H1 (cell line): ENCODE measurements around the gene ZNF575. TPM values are rescaled to one million over a fixed set of nuclear protein-coding genes. Genes with fewer than 3 reads are reported as not detected.

ENCODE experiments used
- CTCF ChIA-PET: fragments of 300-600 bp; sonication (Branson Sonifier 250); formaldehyde crosslinking; loops from one replicate; lab custom pipeline; 2021; ENCODE audit not compliant: partially characterized antibody; lab: Charles Lee
- POLR2A ChIA-PET: fragments of 300-600 bp; sonication (Branson Sonifier 250); formaldehyde crosslinking; loops from one replicate; lab custom pipeline; 2021; ENCODE audit warnings: inconsistent platforms; ENCODE audit not compliant: partially characterized antibody; lab: Charles Lee
- DNase-seq, 2 experiments: peaks; one replicate each; pipeline versions ENCODE4 v3.0.0 to v3.0.0-alpha.2; 2010 to 2022; ENCODE audit warnings: low spot score in 2 of 2, low read depth in 1 of 2, mixed read lengths in 1 of 2
- FAIRE-seq: peaks from 2 replicates; lab custom pipeline; 2011; peaks lifted over from hg19 to GRCh38; lab: Jason Lieb, UNC
- H2AFZ ChIP-seq: 2 replicates; pipeline ENCODE4 v1.8.1; 2012; ENCODE audit warnings: low read length, inconsistent platforms
- H2AK5ac ChIP-seq: 2 replicates; pipeline ENCODE4 v1.6.1; 2013; ENCODE audit warnings: low read depth, low read length
- H2BK120ac ChIP-seq: replicated peaks from 2 replicates; pipeline ENCODE3; 2013; ENCODE audit warnings: low read depth, low read length, inconsistent platforms
- H2BK12ac ChIP-seq: 2 replicates; pipeline ENCODE4 v1.6.1; 2013; ENCODE audit warnings: low read depth, low read length
- H2BK15ac ChIP-seq: 2 replicates; pipeline ENCODE4 v1.6.1; 2013; ENCODE audit warnings: low read length
- H2BK20ac ChIP-seq: 2 replicates; pipeline ENCODE4 v1.6.1; 2013; ENCODE audit warnings: low read length
- H2BK5ac ChIP-seq: 2 replicates; pipeline ENCODE4 v1.6.1; 2013; ENCODE audit warnings: low read depth, low read length
- H3K14ac ChIP-seq: 2 replicates; pipeline ENCODE4 v1.6.1; 2013; ENCODE audit warnings: inconsistent platforms; ENCODE audit not compliant: insufficient read length
- H3K18ac ChIP-seq: 2 replicates; pipeline ENCODE4 v1.6.1; 2013; ENCODE audit warnings: low read length; ENCODE audit errors: extremely low read depth
- H3K23ac ChIP-seq: 2 replicates; pipeline ENCODE4 v1.6.1; 2013; ENCODE audit warnings: inconsistent platforms; ENCODE audit not compliant: insufficient read length
- H3K23me2 ChIP-seq: 2 replicates; pipeline ENCODE4 v1.6.1; 2013; ENCODE audit warnings: low read depth, low read length
- H3K27ac ChIP-seq: 2 replicates; pipeline ENCODE4 v1.6.1; 2011; ENCODE audit warnings: low read depth, low read length, inconsistent platforms
- H3K27me3 ChIP-seq, 4 experiments: replicated peaks in 1 of 4; 1 replicate in 1 of 4; 2 replicates in 3 of 4; pipeline versions ENCODE4 v1.6.1 to v1.8.1; 2011 to 2013; ENCODE audit warnings: low read length in 3 of 4, mild to moderate bottlenecking in 3 of 4, inconsistent platforms in 2 of 4, mixed read lengths in 2 of 4, moderate library complexity in 1 of 4; ENCODE audit not compliant: control insufficient read depth in 3 of 4, insufficient read depth in 3 of 4; ENCODE audit errors: extremely low read depth in 1 of 4
- H3K36me3 ChIP-seq, 4 experiments: 2 replicates each; pipeline versions ENCODE4 v1.6.1 to v1.8.1; 2011 to 2013; ENCODE audit warnings: mild to moderate bottlenecking in 4 of 4, low read length in 3 of 4, moderate library complexity in 2 of 4, control low read depth in 1 of 4, inconsistent platforms in 1 of 4; ENCODE audit not compliant: insufficient read depth in 4 of 4, control insufficient read depth in 2 of 4
- H3K4ac ChIP-seq: replicated peaks from 2 replicates; pipeline ENCODE3; 2013; ENCODE audit warnings: low read length, low read depth, mixed read lengths, inconsistent platforms; ENCODE audit not compliant: insufficient read length
- H3K4me1 ChIP-seq, 4 experiments: replicated peaks in 1 of 4; 1 replicate in 1 of 4; 2 replicates in 3 of 4; pipeline versions ENCODE4 v1.6.1 to v1.8.1; 2011 to 2013; ENCODE audit warnings: low read length in 3 of 4, inconsistent platforms in 2 of 4, mixed read lengths in 1 of 4; ENCODE audit not compliant: insufficient read depth in 4 of 4, control insufficient read depth in 3 of 4
- H3K4me2 ChIP-seq, 2 experiments: 2 replicates each; pipeline versions ENCODE4 v1.6.1 to v1.8.1; 2011 to 2013; ENCODE audit warnings: low read depth in 2 of 2, low read length in 2 of 2, control low read depth in 1 of 2, inconsistent platforms in 1 of 2, mild to moderate bottlenecking in 1 of 2; ENCODE audit not compliant: insufficient read depth in 1 of 2
- H3K4me3 ChIP-seq, 4 experiments: fragments of 200-600, 300-600 bp in 1 of 4; sonication (generic), shearing (Covaris generic), sonication (Bioruptor Twin) in 1 of 4; 2 replicates each; pipeline versions ENCODE4 v1.5.1 to v1.8.1; 2011 to 2016; ENCODE audit warnings: low read length in 4 of 4, low read depth in 3 of 4, control low read depth in 2 of 4, inconsistent platforms in 2 of 4, mild to moderate bottlenecking in 2 of 4, mixed read lengths in 1 of 4, moderate library complexity in 1 of 4; ENCODE audit not compliant: insufficient read depth in 2 of 4; ENCODE audit errors: extremely low read depth in 1 of 4
- H3K56ac ChIP-seq: replicated peaks from 2 replicates; pipeline ENCODE3; 2013; ENCODE audit warnings: low read depth, mild to moderate bottlenecking, mixed read lengths, low read length, inconsistent platforms; ENCODE audit not compliant: insufficient read length
- H3K79me1 ChIP-seq: 2 replicates; pipeline ENCODE4 v1.6.1; 2013; ENCODE audit warnings: low read depth, low read length, control low read depth
- H3K79me2 ChIP-seq, 2 experiments: 2 replicates each; pipeline versions ENCODE4 v1.6.1 to v1.8.1; 2012 to 2013; ENCODE audit warnings: low read length in 2 of 2, mild to moderate bottlenecking in 2 of 2, inconsistent platforms in 1 of 2; ENCODE audit not compliant: insufficient read depth in 2 of 2, control insufficient read depth in 1 of 2
- H3K9ac ChIP-seq, 4 experiments: replicated peaks in 1 of 4; 1 replicate in 1 of 4; 2 replicates in 3 of 4; pipeline versions ENCODE4 v1.6.1 to v1.8.1; 2011 to 2013; ENCODE audit warnings: low read depth in 3 of 4, low read length in 3 of 4, control low read depth in 2 of 4, mild to moderate bottlenecking in 2 of 4, moderate library complexity in 2 of 4, inconsistent platforms in 1 of 4; ENCODE audit errors: extremely low read depth in 1 of 4
- H3K9me3 ChIP-seq, 2 experiments: 2 replicates each; pipeline versions ENCODE4 v1.6.1 to v1.8.1; 2012 to 2013; ENCODE audit warnings: mild to moderate bottlenecking in 2 of 2, moderate library complexity in 2 of 2, control low read depth in 1 of 2, inconsistent platforms in 1 of 2, low read depth in 1 of 2, low read length in 1 of 2, mixed read lengths in 1 of 2; ENCODE audit not compliant: insufficient read depth in 2 of 2
- H4K20me1 ChIP-seq, 2 experiments: replicated peaks in 1 of 2; 2 replicates each; pipeline versions ENCODE3 to v1.8.1; 2011 to 2013; ENCODE audit warnings: inconsistent platforms in 2 of 2, low read length in 2 of 2, mild to moderate bottlenecking in 1 of 2; ENCODE audit not compliant: insufficient read depth in 2 of 2, control insufficient read depth in 1 of 2
- H4K5ac ChIP-seq: 2 replicates; pipeline ENCODE4 v1.6.1; 2013; ENCODE audit warnings: low read length, low read depth, mixed read lengths, inconsistent platforms; ENCODE audit not compliant: insufficient read length
- H4K8ac ChIP-seq: 2 replicates; pipeline ENCODE4 v1.8.0; 2013; ENCODE audit warnings: mild to moderate bottlenecking, moderate library complexity, low read length, inconsistent platforms; ENCODE audit not compliant: insufficient read depth; ENCODE audit errors: extremely low read depth
- H4K91ac ChIP-seq: replicated peaks from 2 replicates; pipeline ENCODE3; 2013; ENCODE audit warnings: low read length, mixed read lengths, inconsistent platforms; ENCODE audit not compliant: insufficient read length
- BCL11A ChIP-seq, 2 experiments: IDR thresholded peaks; one replicate each; pipeline ENCODE4 v1.6.1; 2011; ENCODE audit warnings: low read depth in 2 of 2, low read length in 2 of 2, mild to moderate bottlenecking in 2 of 2
- KDM1A ChIP-seq: fragments of 200-600, 300-600 bp; sonication (generic); IDR thresholded peaks from 2 replicates; pipeline ENCODE4 v1.7.1; 2016; ENCODE audit warnings: mild to moderate bottlenecking, low read length, borderline replicate concordance
- MAFK ChIP-seq: IDR thresholded peaks from 2 replicates; pipeline ENCODE4 v1.6.1; 2012; ENCODE audit warnings: low read depth, mild to moderate bottlenecking, improper control_type of control experiment, low read length
- RBBP5 ChIP-seq: IDR thresholded peaks from 2 replicates; pipeline ENCODE4 v1.7.1; 2012; ENCODE audit warnings: low read depth, mild to moderate bottlenecking, inconsistent platforms, low read length, moderate library complexity, borderline replicate concordance
- TAF1 ChIP-seq: IDR thresholded peaks from 2 replicates; pipeline ENCODE4 v1.6.1; 2011; ENCODE audit warnings: mild to moderate bottlenecking, low read depth, low read length
- ZNF274 ChIP-seq: IDR thresholded peaks from 2 replicates; pipeline ENCODE4 v1.7.0; 2012; ENCODE audit warnings: low read length, borderline replicate concordance; ENCODE audit errors: extremely low read depth
- WGBS, 2 experiments: shearing (Covaris generic) in 1 of 2; methylation state at CpG; one replicate each; pipeline versions ENCODE4 v1.1.6 to v1.1.7; 2013 to 2015; ENCODE audit warnings: low lambda C conversion rate in 2 of 2, mixed read lengths in 2 of 2, inconsistent platforms in 1 of 2, low coverage in 1 of 2, missing lambda C conversion rate in 1 of 2; ENCODE audit not compliant: insufficient replicate concordance in 2 of 2, insufficient coverage in 1 of 2, insufficient read length in 1 of 2; ENCODE audit errors: extremely low coverage in 1 of 2, missing lambda C conversion rate in 1 of 2; 5-methylcytosine and 5-hydroxymethylcytosine counted together
- polyA plus RNA-seq, 7 experiments: library from polyadenylated mRNA; depleted of rRNA in 3 of 7; stranded (reverse) in 5 of 7; unstranded in 2 of 7; fragments of >200 nt in 5 of 7; fragments of 200-250 nt in 2 of 7; gene quantifications; 1 replicate in 5 of 7; 2 replicates in 1 of 7; 4 replicates in 1 of 7; pipeline versions ENCODE4 v1.2.1 to v1.2.3, GENCODE V29; 2011 to 2013; ENCODE audit warnings: missing spikeins in 2 of 7, mixed read lengths in 2 of 7
- total RNA-seq: library from RNA; stranded (reverse); fragmentation: NEBNext Ultra II Directional; extraction: Animal tissue kit (Norgen Biotek cat#: 25700); gene quantifications from 2 replicates; pipeline ENCODE4 v1.2.1, GENCODE V29; 2021

The ZNF575 gene
- total and polyA plus RNA-seq, 2 of the 8 experiments (the other 6 are each of a cell fraction or from before 2014, with no cell fraction given), result 0.05 TPM; not detected in 1

- Histone ChIP-seq H3K23ac (no peak overlapping the region), H4K8ac (no peak overlapping the region), H2BK120ac (no peak overlapping the region), H3K4me3 (no peak overlapping the region), H2BK15ac (no peak overlapping the region), H4K91ac (no peak overlapping the region), H3K23me2 (no peaks in the 10 kb centered on the region; the same call in 1 of the 2 replicates), H3K36me3 (no peaks in the 10 kb centered on the region), H3K9ac (no peak overlapping the region), H3K56ac (no peak overlapping the region), H3K14ac (no peak overlapping the region), H2BK12ac (no peak overlapping the region), H2AFZ (no peak overlapping the region), H2AK5ac (no peak overlapping the region), H3K9me3 (no peaks in the 10 kb centered on the region), H3K27me3 (no peaks in the 10 kb centered on the region), H4K5ac (no peak overlapping the region), H3K27ac (no peak overlapping the region), H3K79me1 (no peaks in the 10 kb centered on the region), H3K4me2 (no peak overlapping the region), H3K4me1 (no peaks in the 10 kb centered on the region; a peak in 1 of 7 replicates), H4K20me1 (no peaks in the 10 kb centered on the region), H3K79me2 (no peaks in the 10 kb centered on the region), H2BK20ac (no peak overlapping the region), H3K4ac (no peak overlapping the region), H2BK5ac (no peak overlapping the region), H3K18ac (no peak overlapping the region)
- CTCF ChIA-PET, result interaction anchor here (0.6 to 2.1 kb wide), 3 partner anchors 29 to 161 kb away, joined by 3 to 14 read pairs (median 10); no protein-coding TSS in a partner anchor
- DNase-seq, result no peak
- POLR2A ChIA-PET, result interaction anchor here (0.9 to 2.2 kb wide), 5 partner anchors 12 to 26 kb away, joined by 3 to 6 read pairs (median 3); no protein-coding TSS in a partner anchor
- WGBS, 2 experiments, result 86% methylated on average over 7 of the region's 7 CpGs; no CpG with 5 or more reads in 1 of the 2 experiments
- FAIRE-seq, result no peak
- TF ChIP-seq BCL11A (IDR thresholded peaks at IDR 0.05; ENCODE audit: low read depth in 2 of 2, low read length in 2 of 2) (no peak), KDM1A (no peak), ZNF274 (no peak), TAF1 (no peak), MAFK (no peak), RBBP5 (no peak)
Measured at GRCh38 chr19:43489979-43490599, 42.9 kb upstream of the ZNF575 start.
